SU-DHL-6 (cell line): Measurements from ENCODE around the gene ASB13.

ENCODE experiments used
- CTCF ChIP-seq: fragments of 200-600 bp; sonication (generic); IDR thresholded peaks from one replicate; pipeline ENCODE4 v1.5.1; 2017; ENCODE audit warnings: antibody characterized with exemption, mild to moderate bottlenecking, low read length, moderate library complexity; ENCODE audit not compliant: insufficient read depth, poor library complexity, severe bottlenecking
- EZH2phosphoT487 ChIP-seq: fragments of 200-600 bp; sonication (generic), shearing (Covaris generic); conservative IDR thresholded peaks from 2 replicates; pipeline ENCODE4 v1.6.1; 2018; ENCODE audit warnings: mild to moderate bottlenecking, antibody characterized with exemption, low read length, moderate library complexity, mixed read lengths

GRCh38 chr10:5601826-5602495, 64.4 kb downstream of the ASB13 start:
- no peak for TF ChIP-seq CTCF
- no peak for TF ChIP-seq EZH2phosphoT487
